HEK293 (cell line): Measurements from ENCODE around the gene CDK1.

Source experiments
- CTCF ChIA-PET: fragments of 350-600 bp; formaldehyde crosslinking; extraction: SDS; loops from one replicate; lab custom pipeline; 2021; ENCODE audit warnings: antibody characterized with exemption; lab: Yijun Ruan, JAX
- POLR2A ChIA-PET: fragments of 300-600 bp; formaldehyde crosslinking; extraction: SDS; loops from one replicate; lab custom pipeline; 2020; ENCODE audit warnings: antibody characterized with exemption, inconsistent platforms; lab: Yijun Ruan, JAX
- H3K27ac ChIP-seq: fragments of 200-500 bp; sonication (Bioruptor generic); 2 replicates; pipeline ENCODE4 v1.5.1; 2014; ENCODE audit warnings: low read depth, low read length, control low read depth, inconsistent platforms; ENCODE audit errors: extremely low read depth
- H3K36me3 ChIP-seq, 2 experiments: fragments of 200-500 bp in 1 of 2; sonication (Bioruptor generic) in 1 of 2; 1 replicate in 1 of 2; 2 replicates in 1 of 2; pipeline ENCODE4 v1.5.1; 2014 to 2017; ENCODE audit warnings: inconsistent platforms in 2 of 2, low read length in 2 of 2; ENCODE audit not compliant: control insufficient read depth in 2 of 2, insufficient read depth in 1 of 2
- H3K4me1 ChIP-seq: fragments of 200-500 bp; sonication (Bioruptor generic); 2 replicates; pipeline ENCODE4 v1.5.1; 2014; ENCODE audit warnings: mild to moderate bottlenecking, low read length, inconsistent platforms; ENCODE audit not compliant: control insufficient read depth, insufficient read depth
- H3K4me3 ChIP-seq: 2 replicates; pipeline ENCODE4 v1.5.1; 2011; ENCODE audit warnings: low read depth, mild to moderate bottlenecking, control low read depth, low read length, moderate library complexity
- H3K9me3 ChIP-seq: fragments of 200-500 bp; sonication (Bioruptor generic); 2 replicates; pipeline ENCODE4 v1.5.1; 2014; ENCODE audit warnings: low read depth, low read length, inconsistent platforms; ENCODE audit not compliant: control insufficient read depth, insufficient read depth
- FEZF1 ChIP-seq: fragments of 450-650 bp; formaldehyde crosslinking; IDR thresholded peaks from 2 replicates; pipeline ENCODE4 v1.5.1; 2016; ENCODE audit warnings: missing biosample characterization, missing genetic modification characterization
- KLF10 ChIP-seq: fragments of 450-650 bp; IDR thresholded peaks from 2 replicates; pipeline ENCODE4 v1.5.1; 2018; ENCODE audit warnings: missing biosample characterization, mild to moderate bottlenecking, missing genetic modification characterization
- KLF8 ChIP-seq: fragments of 450-650 bp; formaldehyde crosslinking; IDR thresholded peaks from 2 replicates; pipeline ENCODE4 v1.5.1; 2016; ENCODE audit warnings: missing biosample characterization, missing genetic modification characterization
- KLF9 ChIP-seq: fragments of 450-650 bp; formaldehyde crosslinking; IDR thresholded peaks from 2 replicates; pipeline ENCODE4 v1.5.1; 2016; ENCODE audit warnings: missing biosample characterization, missing genetic modification characterization, low read depth
- ZBTB20 ChIP-seq: fragments of 450-650 bp; formaldehyde crosslinking; IDR thresholded peaks from 2 replicates; pipeline ENCODE4 v1.5.1; 2016; ENCODE audit warnings: missing biosample characterization, missing genetic modification characterization
- ZNF510 ChIP-seq: fragments of 450-650 bp; formaldehyde crosslinking; IDR thresholded peaks from 2 replicates; pipeline ENCODE4 v1.5.1; 2018; ENCODE audit warnings: mild to moderate bottlenecking, missing genetic modification characterization, missing biosample characterization; ENCODE audit not compliant: insufficient replicate concordance
- ZNF548 ChIP-seq: fragments of 450-650 bp; formaldehyde crosslinking; IDR thresholded peaks from 2 replicates; pipeline ENCODE4 v1.5.1; 2016; ENCODE audit warnings: missing biosample characterization, missing genetic modification characterization
- ZNF585B ChIP-seq: fragments of 450-650 bp; formaldehyde crosslinking; IDR thresholded peaks from 2 replicates; pipeline ENCODE4 v1.5.1; 2016; ENCODE audit warnings: missing biosample characterization, missing genetic modification characterization
- ZNF621 ChIP-seq: fragments of 450-650 bp; formaldehyde crosslinking; IDR thresholded peaks from 2 replicates; pipeline ENCODE4 v1.5.1; 2017; ENCODE audit warnings: missing biosample characterization, missing genetic modification characterization
- ZNF776 ChIP-seq: fragments of 450-650 bp; formaldehyde crosslinking; IDR thresholded peaks from 2 replicates; pipeline ENCODE4 v1.5.0; 2017; ENCODE audit warnings: missing biosample characterization, missing genetic modification characterization, borderline replicate concordance
- TF ChIP-seq, protein P1 (sequence below): fragments of 450-650 bp; formaldehyde crosslinking; IDR thresholded peaks from 2 replicates; pipeline ENCODE4 v1.5.1; 2016; ENCODE audit warnings: missing biosample characterization, missing genetic modification characterization
- TF ChIP-seq, protein P2 (sequence below): fragments of 450-650 bp; formaldehyde crosslinking; IDR thresholded peaks from 2 replicates; pipeline ENCODE4 v1.5.1; 2016; ENCODE audit warnings: missing biosample characterization, missing genetic modification characterization
- TF ChIP-seq, protein P3 (sequence below): fragments of 450-650 bp; formaldehyde crosslinking; conservative IDR thresholded peaks from 2 replicates; pipeline ENCODE4 v1.5.1; 2016; ENCODE audit warnings: low read depth, missing biosample characterization, missing genetic modification characterization
- TF ChIP-seq, protein P4 (sequence below): fragments of 450-650 bp; formaldehyde crosslinking; IDR thresholded peaks from 2 replicates; pipeline ENCODE4 v1.5.1; 2016; ENCODE audit warnings: missing biosample characterization, missing genetic modification characterization
- TF ChIP-seq, protein P5 (sequence below): fragments of 450-650 bp; formaldehyde crosslinking; conservative IDR thresholded peaks from 2 replicates; pipeline ENCODE4 v1.5.1; 2016; ENCODE audit warnings: low read depth, missing biosample characterization, missing genetic modification characterization
- TF ChIP-seq, protein P6 (sequence below): fragments of 450-650 bp; formaldehyde crosslinking; optimal IDR thresholded peaks from 2 replicates; pipeline ENCODE3; 2016; ENCODE audit warnings: missing biosample characterization, mild to moderate bottlenecking, missing genetic modification characterization

Gene CDK1

DNA sequence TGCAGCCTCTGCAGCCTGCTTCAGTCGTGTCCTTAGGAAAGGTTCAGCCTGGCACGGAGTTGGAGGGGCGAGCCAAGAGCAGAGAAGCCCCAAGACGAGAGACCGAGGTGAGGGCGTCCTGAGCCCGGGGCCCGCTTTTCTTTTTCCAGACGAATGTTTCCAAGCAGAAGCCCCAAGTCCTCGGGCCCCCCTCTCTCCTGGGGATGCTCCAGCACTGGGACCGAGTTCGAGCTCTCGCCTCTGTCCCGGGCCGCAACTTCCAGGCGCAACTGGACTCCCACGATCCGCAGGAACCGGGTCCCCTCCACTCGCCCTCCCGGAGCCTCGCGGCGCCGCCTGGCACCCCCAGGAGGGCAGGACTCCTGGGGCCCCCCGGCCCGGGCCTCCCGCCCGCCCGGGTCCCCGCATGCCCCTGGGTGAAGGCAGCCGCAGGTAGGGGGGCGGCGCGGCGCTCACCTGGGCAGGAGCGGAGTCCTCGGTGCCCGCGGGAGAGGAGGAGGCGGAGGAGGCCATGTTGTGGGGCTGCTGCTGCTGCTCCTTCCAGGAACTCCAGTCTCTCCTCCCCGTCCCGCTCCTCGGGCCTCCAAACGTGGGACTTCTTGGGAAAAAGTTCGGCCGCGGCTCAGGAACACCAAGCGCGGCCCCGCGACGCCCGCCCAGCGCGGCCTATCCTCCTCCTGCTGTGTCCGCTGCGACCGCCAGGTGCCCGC is 45.3 kb upstream of the CDK1 start (continued):
- TF ChIP-seq, protein P1, sequence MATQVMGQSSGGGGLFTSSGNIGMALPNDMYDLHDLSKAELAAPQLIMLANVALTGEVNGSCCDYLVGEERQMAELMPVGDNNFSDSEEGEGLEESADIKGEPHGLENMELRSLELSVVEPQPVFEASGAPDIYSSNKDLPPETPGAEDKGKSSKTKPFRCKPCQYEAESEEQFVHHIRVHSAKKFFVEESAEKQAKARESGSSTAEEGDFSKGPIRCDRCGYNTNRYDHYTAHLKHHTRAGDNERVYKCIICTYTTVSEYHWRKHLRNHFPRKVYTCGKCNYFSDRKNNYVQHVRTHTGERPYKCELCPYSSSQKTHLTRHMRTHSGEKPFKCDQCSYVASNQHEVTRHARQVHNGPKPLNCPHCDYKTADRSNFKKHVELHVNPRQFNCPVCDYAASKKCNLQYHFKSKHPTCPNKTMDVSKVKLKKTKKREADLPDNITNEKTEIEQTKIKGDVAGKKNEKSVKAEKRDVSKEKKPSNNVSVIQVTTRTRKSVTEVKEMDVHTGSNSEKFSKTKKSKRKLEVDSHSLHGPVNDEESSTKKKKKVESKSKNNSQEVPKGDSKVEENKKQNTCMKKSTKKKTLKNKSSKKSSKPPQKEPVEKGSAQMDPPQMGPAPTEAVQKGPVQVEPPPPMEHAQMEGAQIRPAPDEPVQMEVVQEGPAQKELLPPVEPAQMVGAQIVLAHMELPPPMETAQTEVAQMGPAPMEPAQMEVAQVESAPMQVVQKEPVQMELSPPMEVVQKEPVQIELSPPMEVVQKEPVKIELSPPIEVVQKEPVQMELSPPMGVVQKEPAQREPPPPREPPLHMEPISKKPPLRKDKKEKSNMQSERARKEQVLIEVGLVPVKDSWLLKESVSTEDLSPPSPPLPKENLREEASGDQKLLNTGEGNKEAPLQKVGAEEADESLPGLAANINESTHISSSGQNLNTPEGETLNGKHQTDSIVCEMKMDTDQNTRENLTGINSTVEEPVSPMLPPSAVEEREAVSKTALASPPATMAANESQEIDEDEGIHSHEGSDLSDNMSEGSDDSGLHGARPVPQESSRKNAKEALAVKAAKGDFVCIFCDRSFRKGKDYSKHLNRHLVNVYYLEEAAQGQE, result no peak
- no peak for TF ChIP-seq ZNF621
- peak; percentile 95 for TF ChIP-seq ZBTB20 (tag by site-specific recombination)
- TF ChIP-seq, protein P2, sequence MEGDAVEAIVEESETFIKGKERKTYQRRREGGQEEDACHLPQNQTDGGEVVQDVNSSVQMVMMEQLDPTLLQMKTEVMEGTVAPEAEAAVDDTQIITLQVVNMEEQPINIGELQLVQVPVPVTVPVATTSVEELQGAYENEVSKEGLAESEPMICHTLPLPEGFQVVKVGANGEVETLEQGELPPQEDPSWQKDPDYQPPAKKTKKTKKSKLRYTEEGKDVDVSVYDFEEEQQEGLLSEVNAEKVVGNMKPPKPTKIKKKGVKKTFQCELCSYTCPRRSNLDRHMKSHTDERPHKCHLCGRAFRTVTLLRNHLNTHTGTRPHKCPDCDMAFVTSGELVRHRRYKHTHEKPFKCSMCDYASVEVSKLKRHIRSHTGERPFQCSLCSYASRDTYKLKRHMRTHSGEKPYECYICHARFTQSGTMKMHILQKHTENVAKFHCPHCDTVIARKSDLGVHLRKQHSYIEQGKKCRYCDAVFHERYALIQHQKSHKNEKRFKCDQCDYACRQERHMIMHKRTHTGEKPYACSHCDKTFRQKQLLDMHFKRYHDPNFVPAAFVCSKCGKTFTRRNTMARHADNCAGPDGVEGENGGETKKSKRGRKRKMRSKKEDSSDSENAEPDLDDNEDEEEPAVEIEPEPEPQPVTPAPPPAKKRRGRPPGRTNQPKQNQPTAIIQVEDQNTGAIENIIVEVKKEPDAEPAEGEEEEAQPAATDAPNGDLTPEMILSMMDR (tag by site-specific recombination), result peak; percentile 45; the same call in 1 of the 2 replicates
- TF ChIP-seq ZNF548 (tag by site-specific recombination), result no peak
- TF ChIP-seq ZNF510, result no peak
- TF ChIP-seq, protein P3, sequence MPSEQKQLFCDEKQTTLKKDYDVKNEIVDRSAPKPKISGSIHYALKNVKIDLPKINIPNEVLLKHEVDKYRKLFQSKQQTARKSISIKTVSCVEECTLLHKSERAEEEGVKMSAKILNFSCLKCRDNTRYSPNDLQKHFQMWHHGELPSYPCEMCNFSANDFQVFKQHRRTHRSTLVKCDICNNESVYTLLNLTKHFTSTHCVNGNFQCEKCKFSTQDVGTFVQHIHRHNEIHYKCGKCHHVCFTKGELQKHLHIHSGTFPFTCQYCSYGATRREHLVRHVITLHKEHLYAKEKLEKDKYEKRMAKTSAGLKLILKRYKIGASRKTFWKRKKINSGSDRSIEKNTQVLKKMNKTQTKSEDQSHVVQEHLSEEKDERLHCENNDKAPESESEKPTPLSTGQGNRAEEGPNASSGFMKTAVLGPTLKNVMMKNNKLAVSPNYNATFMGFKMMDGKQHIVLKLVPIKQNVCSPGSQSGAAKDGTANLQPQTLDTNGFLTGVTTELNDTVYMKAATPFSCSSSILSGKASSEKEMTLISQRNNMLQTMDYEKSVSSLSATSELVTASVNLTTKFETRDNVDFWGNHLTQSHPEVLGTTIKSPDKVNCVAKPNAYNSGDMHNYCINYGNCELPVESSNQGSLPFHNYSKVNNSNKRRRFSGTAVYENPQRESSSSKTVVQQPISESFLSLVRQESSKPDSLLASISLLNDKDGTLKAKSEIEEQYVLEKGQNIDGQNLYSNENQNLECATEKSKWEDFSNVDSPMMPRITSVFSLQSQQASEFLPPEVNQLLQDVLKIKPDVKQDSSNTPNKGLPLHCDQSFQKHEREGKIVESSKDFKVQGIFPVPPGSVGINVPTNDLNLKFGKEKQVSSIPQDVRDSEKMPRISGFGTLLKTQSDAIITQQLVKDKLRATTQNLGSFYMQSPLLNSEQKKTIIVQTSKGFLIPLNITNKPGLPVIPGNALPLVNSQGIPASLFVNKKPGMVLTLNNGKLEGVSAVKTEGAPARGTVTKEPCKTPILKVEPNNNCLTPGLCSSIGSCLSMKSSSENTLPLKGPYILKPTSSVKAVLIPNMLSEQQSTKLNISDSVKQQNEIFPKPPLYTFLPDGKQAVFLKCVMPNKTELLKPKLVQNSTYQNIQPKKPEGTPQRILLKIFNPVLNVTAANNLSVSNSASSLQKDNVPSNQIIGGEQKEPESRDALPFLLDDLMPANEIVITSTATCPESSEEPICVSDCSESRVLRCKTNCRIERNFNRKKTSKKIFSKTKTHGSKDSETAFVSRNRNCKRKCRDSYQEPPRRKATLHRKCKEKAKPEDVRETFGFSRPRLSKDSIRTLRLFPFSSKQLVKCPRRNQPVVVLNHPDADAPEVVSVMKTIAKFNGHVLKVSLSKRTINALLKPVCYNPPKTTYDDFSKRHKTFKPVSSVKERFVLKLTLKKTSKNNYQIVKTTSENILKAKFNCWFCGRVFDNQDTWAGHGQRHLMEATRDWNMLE (tag by site-specific recombination), result no peak
- TF ChIP-seq, protein P4, sequence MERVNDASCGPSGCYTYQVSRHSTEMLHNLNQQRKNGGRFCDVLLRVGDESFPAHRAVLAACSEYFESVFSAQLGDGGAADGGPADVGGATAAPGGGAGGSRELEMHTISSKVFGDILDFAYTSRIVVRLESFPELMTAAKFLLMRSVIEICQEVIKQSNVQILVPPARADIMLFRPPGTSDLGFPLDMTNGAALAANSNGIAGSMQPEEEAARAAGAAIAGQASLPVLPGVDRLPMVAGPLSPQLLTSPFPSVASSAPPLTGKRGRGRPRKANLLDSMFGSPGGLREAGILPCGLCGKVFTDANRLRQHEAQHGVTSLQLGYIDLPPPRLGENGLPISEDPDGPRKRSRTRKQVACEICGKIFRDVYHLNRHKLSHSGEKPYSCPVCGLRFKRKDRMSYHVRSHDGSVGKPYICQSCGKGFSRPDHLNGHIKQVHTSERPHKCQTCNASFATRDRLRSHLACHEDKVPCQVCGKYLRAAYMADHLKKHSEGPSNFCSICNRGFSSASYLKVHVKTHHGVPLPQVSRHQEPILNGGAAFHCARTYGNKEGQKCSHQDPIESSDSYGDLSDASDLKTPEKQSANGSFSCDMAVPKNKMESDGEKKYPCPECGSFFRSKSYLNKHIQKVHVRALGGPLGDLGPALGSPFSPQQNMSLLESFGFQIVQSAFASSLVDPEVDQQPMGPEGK, result no peak
- TF ChIP-seq ZNF776, result no peak
- TF ChIP-seq KLF9 (tag by site-specific recombination), result 0 out of 2 replicates have a peak, but pooled peaks have one; percentile 15

DNA sequence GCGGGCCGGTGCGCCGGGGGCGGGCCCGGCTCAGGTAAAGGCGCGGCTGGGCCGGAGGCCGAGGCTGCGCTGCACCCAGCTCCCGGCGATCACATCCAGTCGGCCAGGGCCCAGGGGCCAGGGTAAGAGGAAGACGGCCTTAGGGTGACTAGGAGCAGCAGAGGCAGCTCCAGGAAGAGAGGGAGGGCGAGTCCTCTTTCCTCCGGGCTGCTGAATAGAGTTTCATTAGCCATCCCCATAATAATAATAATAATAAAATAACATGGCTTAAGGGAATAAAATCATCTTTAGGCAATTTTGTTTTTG is 44.8 kb upstream of the CDK1 start:
- Histone ChIP-seq H3K4me1 (peaks cover 9% of the 10 kb centered on the region; the same call in 1 of the 2 replicates), H3K9me3 (no peaks in the 10 kb centered on the region), H3K27ac (peak overlapping the region; percentile 81), H3K36me3 (no peaks in the 10 kb centered on the region), H3K4me3 (peak overlapping the region; percentile 83)
- CTCF ChIA-PET, result interaction anchor here (0.8 to 1.1 kb wide), 2 partner anchors 33 to 35 kb away, joined by 3 to 4 read pairs; no protein-coding TSS in a partner anchor
- 0 out of 2 replicates have a peak, but pooled peaks have one; percentile 7 for TF ChIP-seq KLF8 (tag by site-specific recombination)
- TF ChIP-seq, protein P5, sequence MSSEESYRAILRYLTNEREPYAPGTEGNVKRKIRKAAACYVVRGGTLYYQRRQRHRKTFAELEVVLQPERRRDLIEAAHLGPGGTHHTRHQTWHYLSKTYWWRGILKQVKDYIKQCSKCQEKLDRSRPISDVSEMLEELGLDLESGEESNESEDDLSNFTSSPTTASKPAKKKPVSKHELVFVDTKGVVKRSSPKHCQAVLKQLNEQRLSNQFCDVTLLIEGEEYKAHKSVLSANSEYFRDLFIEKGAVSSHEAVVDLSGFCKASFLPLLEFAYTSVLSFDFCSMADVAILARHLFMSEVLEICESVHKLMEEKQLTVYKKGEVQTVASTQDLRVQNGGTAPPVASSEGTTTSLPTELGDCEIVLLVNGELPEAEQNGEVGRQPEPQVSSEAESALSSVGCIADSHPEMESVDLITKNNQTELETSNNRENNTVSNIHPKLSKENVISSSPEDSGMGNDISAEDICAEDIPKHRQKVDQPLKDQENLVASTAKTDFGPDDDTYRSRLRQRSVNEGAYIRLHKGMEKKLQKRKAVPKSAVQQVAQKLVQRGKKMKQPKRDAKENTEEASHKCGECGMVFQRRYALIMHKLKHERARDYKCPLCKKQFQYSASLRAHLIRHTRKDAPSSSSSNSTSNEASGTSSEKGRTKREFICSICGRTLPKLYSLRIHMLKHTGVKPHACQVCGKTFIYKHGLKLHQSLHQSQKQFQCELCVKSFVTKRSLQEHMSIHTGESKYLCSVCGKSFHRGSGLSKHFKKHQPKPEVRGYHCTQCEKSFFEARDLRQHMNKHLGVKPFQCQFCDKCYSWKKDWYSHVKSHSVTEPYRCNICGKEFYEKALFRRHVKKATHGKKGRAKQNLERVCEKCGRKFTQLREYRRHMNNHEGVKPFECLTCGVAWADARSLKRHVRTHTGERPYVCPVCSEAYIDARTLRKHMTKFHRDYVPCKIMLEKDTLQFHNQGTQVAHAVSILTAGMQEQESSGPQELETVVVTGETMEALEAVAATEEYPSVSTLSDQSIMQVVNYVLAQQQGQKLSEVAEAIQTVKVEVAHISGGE (tag by site-specific recombination), result 0 out of 2 replicates have a peak, but pooled peaks have one; percentile 12
- TF ChIP-seq ZNF585B (tag by site-specific recombination), result no peak
- TF ChIP-seq KLF10 (tag by site-specific recombination), result 0 out of 2 replicates have a peak, but pooled peaks have one; percentile 8
- TF ChIP-seq, protein P6, sequence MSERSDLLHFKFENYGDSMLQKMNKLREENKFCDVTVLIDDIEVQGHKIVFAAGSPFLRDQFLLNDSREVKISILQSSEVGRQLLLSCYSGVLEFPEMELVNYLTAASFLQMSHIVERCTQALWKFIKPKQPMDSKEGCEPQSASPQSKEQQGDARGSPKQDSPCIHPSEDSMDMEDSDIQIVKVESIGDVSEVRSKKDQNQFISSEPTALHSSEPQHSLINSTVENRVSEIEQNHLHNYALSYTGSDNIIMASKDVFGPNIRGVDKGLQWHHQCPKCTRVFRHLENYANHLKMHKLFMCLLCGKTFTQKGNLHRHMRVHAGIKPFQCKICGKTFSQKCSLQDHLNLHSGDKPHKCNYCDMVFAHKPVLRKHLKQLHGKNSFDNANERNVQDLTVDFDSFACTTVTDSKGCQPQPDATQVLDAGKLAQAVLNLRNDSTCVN, result peak; percentile 2
- TF ChIP-seq FEZF1 (tag by site-specific recombination), result no peak
- POLR2A ChIA-PET, result interaction anchor here (1.0 to 1.1 kb wide), 2 partner anchors 13 to 25 kb away, joined by 3 read pairs; no protein-coding TSS in a partner anchor
